ENCODE data around the gene ZNF22.

ZNF22 gene

DNA sequence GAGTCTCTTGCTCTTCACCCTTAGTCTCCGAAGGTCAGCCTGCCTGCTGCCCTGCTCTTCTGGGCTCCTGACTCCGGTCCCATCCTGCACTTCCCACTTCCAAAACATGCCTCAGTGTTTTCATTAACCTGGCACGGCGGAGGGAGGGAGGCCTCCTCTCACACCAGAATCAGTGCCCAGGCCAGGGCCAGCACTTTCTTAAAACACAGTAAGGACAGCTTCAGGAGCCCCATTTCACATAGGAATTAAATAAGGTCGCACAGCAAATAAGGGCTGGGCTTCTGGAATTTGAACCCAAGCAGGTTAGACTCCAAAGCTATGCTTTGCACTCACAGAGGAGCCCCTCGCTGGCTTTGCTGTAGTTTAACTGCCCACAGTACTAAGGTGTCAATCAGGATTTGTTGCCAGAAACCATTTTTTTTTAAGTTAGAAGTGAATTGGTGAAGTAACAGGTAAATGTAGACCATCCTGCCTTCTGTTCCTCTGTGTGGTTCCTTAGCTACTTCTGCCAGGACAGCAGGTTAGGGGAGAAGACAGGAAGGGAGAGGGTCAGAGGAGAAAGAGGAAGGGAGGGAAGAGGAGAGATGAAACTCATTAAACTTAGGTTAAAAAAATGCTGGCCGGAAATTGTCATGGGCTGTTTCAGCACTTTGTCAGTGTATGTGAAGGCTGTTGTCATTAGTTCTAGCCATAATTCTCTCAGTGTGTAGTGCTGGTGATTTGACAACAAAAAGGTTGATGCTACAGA, 40.1 kb upstream of the ZNF22 start:
- no peaks in the 10 kb centered on the region for H3K36me3 ChIP-seq (ENCODE audit: insufficient read depth, low read length)
- H3K9me3 ChIP-seq (ENCODE audit: control insufficient read depth, insufficient read depth, low read length): no peaks in the 10 kb centered on the region
- H3K4me1 ChIP-seq (ENCODE audit: insufficient read depth, low read length): peaks cover 33% of the 10 kb centered on the region
- H3K9ac ChIP-seq (ENCODE audit: low read depth, low read length): peak overlapping the region; percentile 58; the same call in 1 of the 2 replicates

- no peaks in the 10 kb centered on the region for H3K36me3 ChIP-seq (ENCODE audit: insufficient read depth, low read length)
- H3K9ac ChIP-seq (ENCODE audit: low read depth, low read length): no peak overlapping the region
- H3K4me1 ChIP-seq (ENCODE audit: insufficient read depth, low read length): peaks cover 38% of the 10 kb centered on the region
- H3K9me3 ChIP-seq (ENCODE audit: control insufficient read depth, insufficient read depth, low read length): no peaks in the 10 kb centered on the region
Observed at GRCh38 chr10:44961230-44961571, 39.5 kb upstream of the ZNF22 start.

GRCh38 chr10:44961931-44962750, 38.6 kb upstream of the ZNF22 start:
- H3K9ac ChIP-seq (ENCODE audit: low read depth, low read length): no peak overlapping the region
- H3K4me1 ChIP-seq (ENCODE audit: insufficient read depth, low read length): peaks cover 38% of the 10 kb centered on the region
- no peaks in the 10 kb centered on the region for H3K9me3 ChIP-seq (ENCODE audit: control insufficient read depth, insufficient read depth, low read length)
- no peaks in the 10 kb centered on the region for H3K36me3 ChIP-seq (ENCODE audit: insufficient read depth, low read length)

GRCh38 chr10:44962870-44963738, 37.6 kb upstream of the ZNF22 start:
- Histone ChIP-seq H3K9me3 (ENCODE audit: control insufficient read depth, insufficient read depth, low read length) (no peaks in the 10 kb centered on the region), H3K36me3 (ENCODE audit: insufficient read depth, low read length) (no peaks in the 10 kb centered on the region), H3K9ac (ENCODE audit: low read depth, low read length) (no peak overlapping the region), H3K4me1 (ENCODE audit: insufficient read depth, low read length) (peaks cover 41% of the 10 kb centered on the region)

DNA sequence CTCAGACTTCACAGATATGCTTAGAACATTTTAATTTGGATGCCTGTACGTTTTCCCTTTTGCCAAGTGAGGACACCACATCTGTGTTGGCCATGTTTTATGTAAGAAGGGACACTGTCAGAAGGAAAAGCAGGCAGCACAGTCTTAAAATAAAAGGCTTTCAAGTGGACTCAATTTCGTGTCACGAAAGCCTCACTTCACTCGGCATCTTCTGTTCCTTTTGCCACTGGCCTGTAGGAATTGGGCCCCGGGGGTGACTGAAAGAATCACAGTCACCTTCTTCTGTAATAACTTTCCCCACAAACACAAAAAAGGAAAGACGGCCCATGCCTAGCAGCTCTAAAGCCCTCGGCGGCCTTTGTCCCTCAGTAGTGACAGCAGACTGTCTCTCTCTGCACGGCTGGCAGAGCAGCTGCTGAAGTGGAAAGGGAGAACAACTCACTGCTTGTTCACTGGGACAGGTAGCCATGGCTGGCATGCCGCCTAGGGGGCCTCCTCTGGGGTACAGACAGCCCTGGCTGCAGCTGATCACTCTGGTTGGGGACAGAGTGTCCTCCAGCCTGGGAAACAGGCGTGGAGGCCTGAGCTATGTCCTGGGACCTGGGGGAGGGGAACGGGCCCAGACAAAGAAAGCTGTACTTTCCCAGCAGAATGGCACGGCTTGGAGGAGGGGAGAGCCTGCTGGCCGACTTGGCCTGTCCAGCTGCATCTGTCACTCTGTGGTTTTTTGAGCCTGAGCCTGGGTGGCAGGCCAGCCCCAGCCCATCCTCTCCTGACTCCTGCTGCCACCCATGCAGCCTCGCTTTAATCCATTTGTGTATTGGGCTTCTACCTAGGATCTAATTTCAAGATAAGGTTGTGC, 36.7 kb upstream of the ZNF22 start:
- H3K4me1 ChIP-seq (ENCODE audit: insufficient read depth, low read length): peaks cover 38% of the 10 kb centered on the region

GRCh38 chr10:44965104-44965503, 35.6 kb upstream of the ZNF22 start:
- Histone ChIP-seq H3K4me1 (ENCODE audit: insufficient read depth, low read length) (peaks cover 38% of the 10 kb centered on the region), H3K9ac (ENCODE audit: low read depth, low read length) (no peak overlapping the region), H3K9me3 (ENCODE audit: control insufficient read depth, insufficient read depth, low read length) (no peaks in the 10 kb centered on the region), H3K36me3 (ENCODE audit: insufficient read depth, low read length) (no peaks in the 10 kb centered on the region)

More for the DNA sequence above, 36.7 kb upstream of the ZNF22 start:
- H3K9me3 ChIP-seq (ENCODE audit: control insufficient read depth, insufficient read depth, low read length): no peaks in the 10 kb centered on the region
- H3K9ac ChIP-seq (ENCODE audit: low read depth, low read length): no peak overlapping the region
- no peaks in the 10 kb centered on the region for H3K36me3 ChIP-seq (ENCODE audit: insufficient read depth, low read length)

GRCh38 chr10:44965651-44966097, 35.0 kb upstream of the ZNF22 start:
- Histone ChIP-seq H3K9me3 (ENCODE audit: control insufficient read depth, insufficient read depth, low read length) (no peaks in the 10 kb centered on the region), H3K4me1 (ENCODE audit: insufficient read depth, low read length) (peaks cover 38% of the 10 kb centered on the region), H3K9ac (ENCODE audit: low read depth, low read length) (no peak overlapping the region), H3K36me3 (ENCODE audit: insufficient read depth, low read length) (no peaks in the 10 kb centered on the region)

- peaks cover 38% of the 10 kb centered on the region for H3K4me1 ChIP-seq (ENCODE audit: insufficient read depth, low read length)
- H3K9me3 ChIP-seq (ENCODE audit: control insufficient read depth, insufficient read depth, low read length): no peaks in the 10 kb centered on the region
- no peaks in the 10 kb centered on the region for H3K36me3 ChIP-seq (ENCODE audit: insufficient read depth, low read length)
- no peak overlapping the region for H3K9ac ChIP-seq (ENCODE audit: low read depth, low read length)
Observed at GRCh38 chr10:44966129-44966815, 34.5 kb upstream of the ZNF22 start.

GRCh38 chr10:44966816-44967509, 33.8 kb upstream of the ZNF22 start:
- Histone ChIP-seq H3K4me1 (ENCODE audit: insufficient read depth, low read length) (peaks cover 38% of the 10 kb centered on the region), H3K9me3 (ENCODE audit: control insufficient read depth, insufficient read depth, low read length) (no peaks in the 10 kb centered on the region), H3K9ac (ENCODE audit: low read depth, low read length) (no peak overlapping the region), H3K36me3 (ENCODE audit: insufficient read depth, low read length) (no peaks in the 10 kb centered on the region)

DNA sequence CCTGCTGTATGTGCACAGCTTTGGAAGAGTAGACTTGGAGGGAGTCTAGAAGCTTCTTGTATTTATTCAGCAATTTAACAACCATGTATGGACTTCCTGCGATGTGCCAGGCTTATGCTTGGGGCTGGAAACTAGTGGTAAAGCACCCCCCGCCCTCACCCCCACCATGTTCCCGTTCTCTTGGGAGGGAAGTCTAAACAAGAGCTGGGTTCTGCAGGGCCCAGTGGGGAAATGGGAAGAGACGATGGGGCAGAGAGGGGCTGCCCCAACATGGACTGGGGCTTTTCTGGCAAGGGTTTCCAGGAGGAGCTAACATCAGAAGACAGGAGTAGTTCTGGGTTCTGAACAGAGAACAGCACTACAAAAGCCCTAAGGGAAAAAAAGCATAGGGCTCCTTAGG, 33.1 kb upstream of the ZNF22 start:
- H3K9me3 ChIP-seq (ENCODE audit: control insufficient read depth, insufficient read depth, low read length): no peaks in the 10 kb centered on the region
- peaks cover 38% of the 10 kb centered on the region for H3K4me1 ChIP-seq (ENCODE audit: insufficient read depth, low read length)
- H3K9ac ChIP-seq (ENCODE audit: low read depth, low read length): no peak overlapping the region
- H3K36me3 ChIP-seq (ENCODE audit: insufficient read depth, low read length): no peaks in the 10 kb centered on the region

GRCh38 chr10:44968091-44968490, 32.6 kb upstream of the ZNF22 start:
- H3K4me1 ChIP-seq (ENCODE audit: insufficient read depth, low read length): peaks cover 38% of the 10 kb centered on the region
- no peaks in the 10 kb centered on the region for H3K36me3 ChIP-seq (ENCODE audit: insufficient read depth, low read length)
- no peaks in the 10 kb centered on the region for H3K9me3 ChIP-seq (ENCODE audit: control insufficient read depth, insufficient read depth, low read length)
- H3K9ac ChIP-seq (ENCODE audit: low read depth, low read length): no peak overlapping the region

DNA sequence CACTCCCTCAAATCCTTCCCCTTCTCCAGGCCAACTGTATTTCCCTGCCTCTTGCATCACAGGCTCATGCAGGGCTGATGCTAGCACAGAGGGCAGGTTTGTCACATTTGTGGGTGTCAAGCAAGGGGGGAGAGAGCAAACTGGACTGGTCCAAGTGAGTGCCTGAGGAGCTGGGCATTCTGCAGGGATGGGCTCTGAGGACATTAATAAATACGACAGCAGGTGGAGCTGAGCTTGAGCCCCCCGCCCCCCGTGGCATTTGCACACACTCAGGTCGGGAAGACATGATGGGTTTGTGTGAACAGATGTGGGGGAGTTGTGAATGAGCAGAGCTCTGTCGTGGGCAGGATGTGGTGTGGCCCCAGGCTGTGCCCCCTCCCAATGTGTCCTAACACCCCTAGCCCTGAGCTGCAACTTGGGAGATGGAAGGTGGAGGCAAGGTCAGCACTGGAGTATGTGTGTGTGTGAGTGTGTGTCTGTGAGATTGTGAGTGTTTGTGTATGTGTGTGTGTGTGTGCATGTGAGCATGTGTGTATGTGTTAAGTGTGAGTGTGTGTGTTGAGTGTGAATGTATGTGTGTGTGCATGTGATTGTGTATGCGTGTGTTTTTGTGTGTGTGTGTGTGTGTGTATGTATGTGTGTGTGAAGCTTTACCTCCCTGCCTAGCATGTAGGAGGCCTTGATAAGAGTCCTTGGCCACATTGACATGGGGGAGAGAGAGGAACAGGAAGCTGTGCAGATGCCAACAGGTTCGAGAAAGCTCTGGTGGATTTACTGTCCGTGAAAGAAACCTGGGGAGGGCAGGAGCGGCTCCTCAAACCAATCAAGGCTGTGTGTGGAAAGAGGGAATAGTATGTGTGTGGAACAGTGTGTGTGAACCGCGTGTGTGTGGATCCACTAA, 32.0 kb upstream of the ZNF22 start:
- Histone ChIP-seq H3K4me1 (ENCODE audit: insufficient read depth, low read length) (peaks cover 39% of the 10 kb centered on the region), H3K9ac (ENCODE audit: low read depth, low read length) (no peak overlapping the region), H3K36me3 (ENCODE audit: insufficient read depth, low read length) (no peaks in the 10 kb centered on the region), H3K9me3 (ENCODE audit: control insufficient read depth, insufficient read depth, low read length) (no peaks in the 10 kb centered on the region)
